Measurements from ENCODE around the gene INSYN2B.

Gene INSYN2B

DNA sequence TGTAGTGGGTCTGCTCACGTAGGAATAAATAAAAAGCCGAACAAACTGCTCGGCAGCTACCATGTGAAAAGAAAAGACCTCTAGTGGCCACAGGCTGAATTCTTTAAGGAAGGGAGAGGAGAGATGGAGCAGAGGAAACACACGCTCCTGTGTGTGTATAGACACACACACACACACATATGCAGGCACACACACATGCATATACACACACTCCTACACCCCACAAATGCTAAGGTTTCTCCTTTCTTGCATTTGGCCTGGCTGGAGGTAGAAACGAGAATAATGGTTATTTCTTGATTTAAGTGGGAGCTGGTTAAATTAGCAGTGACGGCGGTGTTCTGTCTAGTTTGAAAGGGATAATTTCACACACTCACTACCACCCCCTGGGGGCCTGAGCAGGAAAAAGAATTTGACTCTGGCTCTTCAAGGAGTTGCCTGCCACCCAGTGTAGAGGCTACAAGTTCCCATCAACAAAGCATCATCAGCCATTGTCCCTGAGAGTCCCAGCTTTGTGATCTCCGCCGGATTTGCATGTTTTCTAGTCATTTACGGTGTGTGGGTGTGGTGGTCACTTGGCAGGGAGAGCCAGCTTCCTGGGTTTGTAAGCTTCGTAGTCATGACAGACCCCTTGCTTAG, at the start of gene INSYN2B:
TSS of gene INSYN2B (minus strand) at position 78 of the 636 bp plus-strand sequence. CDS start 96,597 bp downstream, outside the sequence.
- DNase-seq (ENCODE audit: low read depth) = peak; percentile 56
- H3K4me3 ChIP-seq (ENCODE audit: low read depth, low read length) = peak within 1 kb of the TSS; percentile 61

DNA sequence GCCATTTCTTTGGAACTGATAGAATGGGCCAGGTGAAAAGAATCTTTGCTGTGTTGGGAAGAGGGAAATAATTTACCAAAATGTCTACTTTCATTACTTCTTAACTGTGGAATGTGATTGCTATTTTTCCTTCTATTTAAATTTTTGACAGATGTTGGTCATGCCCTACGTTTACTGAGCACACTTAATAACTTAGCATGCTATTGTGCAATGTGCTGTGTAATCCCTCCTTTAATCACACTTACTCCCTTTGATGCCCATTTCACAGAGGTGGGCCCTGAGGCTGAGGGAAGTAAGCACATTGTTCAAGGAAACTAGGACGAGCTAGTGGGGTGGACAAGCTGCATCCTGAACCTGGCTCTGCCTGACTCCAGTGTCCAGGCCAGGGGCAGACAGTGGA, 47.8 kb upstream of the INSYN2B start:
- no peak for DNase-seq (ENCODE audit: low read depth)
- H3K4me3 ChIP-seq (ENCODE audit: low read depth, low read length) = no peak overlapping the region

DNA sequence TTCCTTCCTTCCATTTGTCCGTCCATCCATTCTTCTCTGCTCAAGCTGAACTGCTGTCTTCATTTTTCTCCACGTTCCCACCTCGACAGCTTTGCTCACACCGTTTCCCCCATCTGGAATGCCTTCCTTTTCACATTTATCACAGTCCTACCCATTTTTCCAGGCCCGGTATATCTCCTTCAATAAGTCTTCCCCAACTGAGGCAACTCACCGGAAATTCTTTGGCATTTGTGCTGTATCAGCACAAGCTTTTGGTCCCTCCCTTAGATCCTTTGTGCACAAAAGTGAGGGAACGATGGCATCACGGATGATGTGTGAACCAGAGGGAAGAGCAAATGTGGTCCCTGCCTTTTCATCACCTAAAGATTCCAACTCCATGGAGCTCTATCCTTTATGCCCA, 45.6 kb upstream of the INSYN2B start:
- no peak for DNase-seq (ENCODE audit: low read depth)
- no peak overlapping the region for H3K4me3 ChIP-seq (ENCODE audit: low read depth, low read length)

DNA sequence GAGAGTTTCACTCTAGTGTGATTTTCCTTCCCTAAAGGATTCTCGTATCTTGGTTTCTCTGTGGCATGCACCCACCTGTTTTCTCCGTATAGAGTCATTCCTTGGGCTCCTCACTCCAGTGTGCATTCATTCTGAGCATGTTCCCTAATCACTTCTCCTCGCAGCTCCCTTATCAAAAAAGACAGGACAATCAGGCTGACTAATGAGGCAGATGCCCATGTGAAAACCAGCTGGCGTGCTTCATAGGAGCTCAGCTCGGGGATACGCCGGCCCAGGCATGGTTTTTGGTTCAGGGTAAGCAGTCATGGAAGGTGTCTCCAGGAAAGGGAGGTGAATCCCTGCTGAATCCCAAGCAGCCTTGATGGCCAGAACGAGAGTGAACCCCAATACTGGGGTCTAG, 41.2 kb upstream of the INSYN2B start:
- H3K4me3 ChIP-seq (ENCODE audit: low read depth, low read length) = no peak overlapping the region
- no peak for DNase-seq (ENCODE audit: low read depth)

DNA sequence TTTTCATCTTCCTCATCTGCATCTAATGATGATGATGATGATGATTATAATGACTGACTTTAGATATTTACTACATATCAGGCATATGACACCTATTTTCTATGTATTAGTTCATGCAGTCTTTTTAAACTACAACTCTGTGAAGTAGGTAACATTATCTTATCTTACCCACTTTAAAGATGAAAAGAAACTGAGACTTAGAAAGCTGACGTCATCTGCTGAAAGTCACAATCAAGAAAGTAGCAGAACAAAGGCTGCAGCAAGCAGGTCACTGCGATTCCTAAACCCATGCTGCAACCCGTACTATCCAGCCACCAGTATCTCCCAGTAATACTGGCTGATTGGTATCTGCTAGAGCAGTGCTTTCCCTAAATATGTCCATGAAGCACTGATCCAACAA, 40.1 kb upstream of the INSYN2B start:
- H3K4me3 ChIP-seq (ENCODE audit: low read depth, low read length) = no peak overlapping the region
- DNase-seq (ENCODE audit: low read depth) = no peak

DNA sequence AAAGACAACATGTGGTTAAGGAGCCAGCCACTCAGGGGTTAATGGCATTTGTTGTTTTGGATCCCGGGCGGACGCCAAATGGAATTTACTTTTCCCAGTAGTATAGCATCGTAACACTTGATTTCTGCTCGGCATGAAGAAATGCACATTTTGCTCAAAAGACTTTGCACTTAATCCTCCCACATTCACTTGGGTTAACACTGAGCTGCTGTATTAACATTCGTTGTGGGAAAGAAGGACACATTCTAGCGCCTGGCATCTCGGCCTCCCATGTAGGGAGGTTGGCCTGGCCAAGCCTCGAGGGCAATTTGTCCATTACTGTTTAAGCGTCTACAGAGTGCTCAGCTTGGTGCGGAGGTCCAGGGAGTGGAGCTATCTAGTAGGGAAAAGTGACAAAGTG, 32.3 kb upstream of the INSYN2B start:
- DNase-seq (ENCODE audit: low read depth) = no peak
- H3K4me3 ChIP-seq (ENCODE audit: low read depth, low read length) = no peak overlapping the region

DNA sequence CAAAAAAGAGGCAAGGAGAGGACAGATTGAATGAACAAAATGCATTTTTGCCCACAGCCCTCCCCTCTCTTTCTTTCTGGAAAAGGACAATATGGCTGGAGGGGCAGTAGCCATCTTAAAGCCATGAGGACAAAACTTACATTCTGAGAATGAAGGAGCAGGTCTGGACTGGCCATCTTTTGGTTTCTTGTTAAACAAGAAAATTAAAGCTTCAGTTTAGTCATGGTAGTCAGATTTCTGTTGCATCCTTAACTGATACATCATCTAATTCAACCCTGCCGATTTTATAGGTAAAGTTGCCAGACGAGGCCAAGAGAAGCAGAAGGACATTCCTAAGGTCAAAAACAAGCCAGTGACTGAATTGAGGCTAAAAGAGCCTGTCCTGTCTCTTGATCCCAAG, 31.5 kb upstream of the INSYN2B start:
- no peak for DNase-seq (ENCODE audit: low read depth)
- H3K4me3 ChIP-seq (ENCODE audit: low read depth, low read length) = no peak overlapping the region

DNA sequence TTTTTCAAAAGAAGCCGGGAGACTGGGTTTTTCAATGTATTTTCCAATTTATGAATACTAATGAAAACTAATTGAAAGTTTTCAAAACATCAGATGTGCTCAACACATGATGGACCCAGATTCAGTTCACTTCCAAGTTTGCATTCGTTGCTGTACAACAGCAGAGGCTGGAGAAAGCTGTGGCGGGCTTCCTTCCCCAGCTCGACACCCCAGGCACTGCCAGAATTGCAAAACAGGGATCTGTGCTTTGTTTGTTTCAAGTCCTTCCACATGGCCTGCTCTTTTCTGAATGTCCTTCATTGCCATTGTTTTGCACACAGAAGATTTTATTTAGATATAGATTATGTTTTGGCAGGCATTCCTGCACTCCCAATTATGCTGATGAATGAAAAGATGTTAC, 30.3 kb upstream of the INSYN2B start:
- H3K4me3 ChIP-seq (ENCODE audit: low read depth, low read length) = no peak overlapping the region
- no peak for DNase-seq (ENCODE audit: low read depth)

DNA sequence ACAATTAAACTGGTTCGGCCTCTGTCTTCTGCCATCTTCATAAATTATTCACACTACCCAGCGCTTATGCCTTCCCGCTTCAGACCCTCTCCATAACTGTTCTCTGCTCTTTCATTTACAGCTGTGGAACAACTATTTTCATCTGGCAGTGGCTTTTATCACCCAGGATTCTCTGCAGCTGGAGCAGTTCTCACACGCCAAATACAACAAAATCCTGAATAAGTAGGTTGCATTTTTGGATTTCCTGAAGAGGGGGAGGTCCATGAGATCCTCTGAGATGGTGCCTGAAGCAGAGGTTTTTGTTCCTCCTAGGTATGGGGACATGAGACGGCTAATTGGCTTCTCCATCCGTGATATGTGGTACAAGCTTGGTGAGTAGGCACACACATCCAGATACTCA, 28.1 kb upstream of the INSYN2B start:
- H3K4me3 ChIP-seq (ENCODE audit: low read depth, low read length) = no peak overlapping the region
- no peak for DNase-seq (ENCODE audit: low read depth)

DNA sequence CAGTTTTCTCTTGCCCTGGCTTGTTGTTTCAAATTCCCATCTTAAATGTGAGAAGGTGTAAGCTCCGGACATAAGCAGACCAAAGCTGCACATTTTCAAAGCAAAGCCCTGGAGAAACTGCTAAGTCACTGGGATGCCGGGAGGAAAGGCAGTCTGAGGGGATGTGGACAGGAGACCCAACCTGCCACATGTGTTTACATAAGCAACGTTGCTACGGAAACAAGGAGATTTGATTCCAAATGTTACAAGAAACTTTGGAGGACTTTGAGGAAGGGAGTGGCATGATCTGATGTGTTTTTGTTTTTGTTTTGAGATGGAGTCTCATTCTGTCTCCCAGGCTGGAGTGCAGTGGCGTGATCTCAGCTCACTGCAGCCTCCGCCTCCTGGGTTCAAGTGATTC, 25.7 kb upstream of the INSYN2B start:
- no peak for DNase-seq (ENCODE audit: low read depth)

DNA sequence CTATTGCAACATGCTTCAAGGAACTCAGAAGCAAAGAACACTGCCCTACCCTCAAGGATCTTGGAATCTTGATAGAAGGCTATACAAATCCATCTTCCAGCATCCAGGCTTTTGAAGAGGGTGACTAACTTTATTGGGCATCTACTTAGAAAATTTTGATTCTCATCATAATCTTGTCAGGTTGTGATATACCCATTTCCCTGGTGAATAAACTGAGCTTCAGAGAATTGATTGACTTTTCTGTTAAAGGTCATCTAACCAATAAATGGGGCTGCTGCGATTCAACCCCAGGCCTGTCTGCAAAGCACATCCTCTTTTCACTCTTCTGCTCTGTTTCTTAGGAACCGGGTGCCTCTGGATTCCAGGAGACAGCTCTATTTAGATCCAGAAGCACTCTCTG, 19.9 kb upstream of the INSYN2B start:
- no peak overlapping the region for H3K4me3 ChIP-seq (ENCODE audit: low read depth, low read length)
- no peak for DNase-seq (ENCODE audit: low read depth)

More for the DNA sequence above, 25.7 kb upstream of the INSYN2B start:
- no peak overlapping the region for H3K4me3 ChIP-seq (ENCODE audit: low read depth, low read length)

DNA sequence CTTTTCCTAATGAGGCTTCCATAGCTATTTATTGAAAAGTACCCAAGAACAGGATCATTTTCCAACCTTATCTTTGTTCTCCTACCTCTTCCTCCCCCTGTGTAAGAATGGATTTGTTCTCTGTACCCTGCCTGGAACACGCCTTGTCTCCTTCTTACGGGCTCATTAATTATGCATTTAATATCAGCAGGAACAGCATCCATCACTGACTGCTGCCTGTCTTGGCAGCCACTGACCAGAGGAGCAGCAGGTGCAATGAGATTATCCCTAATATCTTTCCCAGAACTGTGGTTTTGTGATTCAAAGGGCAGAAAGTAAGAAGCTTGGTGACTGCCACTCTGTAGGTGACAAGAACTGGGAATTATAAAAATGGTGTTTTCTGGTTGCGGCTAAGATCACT, 19.3 kb upstream of the INSYN2B start:
- no peak overlapping the region for H3K4me3 ChIP-seq (ENCODE audit: low read depth, low read length)
- DNase-seq (ENCODE audit: low read depth) = no peak

DNA sequence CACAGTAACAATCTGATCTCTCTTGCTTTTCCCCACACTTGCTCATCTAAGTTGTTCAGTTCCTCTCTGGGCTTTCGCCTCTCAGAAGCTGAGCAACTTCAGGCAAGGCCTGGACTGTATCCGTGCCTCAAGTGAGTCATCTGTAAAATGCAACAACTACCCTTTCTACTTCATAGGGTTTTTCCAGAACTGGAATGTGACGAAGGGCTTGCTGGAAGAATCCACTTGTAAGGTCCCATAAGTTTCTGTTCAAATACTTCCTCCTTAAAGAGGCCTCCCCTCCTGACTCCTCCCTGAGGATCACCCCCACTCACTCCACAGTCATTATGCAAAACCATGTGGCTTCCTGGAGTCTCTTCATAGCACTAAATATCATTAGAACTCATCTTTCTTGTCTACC, 17.5 kb upstream of the INSYN2B start:
- H3K4me3 ChIP-seq (ENCODE audit: low read depth, low read length) = no peak overlapping the region
- no peak for DNase-seq (ENCODE audit: low read depth)

DNA sequence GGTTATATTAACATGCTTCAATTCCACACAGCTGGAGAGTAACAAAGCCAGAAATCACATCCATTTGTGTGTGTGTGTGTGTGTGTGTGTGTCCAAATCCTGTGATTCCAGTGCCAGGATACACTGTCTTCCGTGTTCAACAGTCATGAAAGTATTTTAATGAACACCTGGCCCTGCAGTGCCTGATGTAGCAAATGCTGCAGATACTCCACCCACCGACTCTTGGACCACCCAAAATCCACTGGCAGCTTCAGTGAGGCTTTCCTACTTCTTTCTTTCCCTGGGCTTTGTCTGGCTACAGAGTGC, 13.1 kb upstream of the INSYN2B start:
- no peak for DNase-seq (ENCODE audit: low read depth)
- H3K4me3 ChIP-seq (ENCODE audit: low read depth, low read length) = no peak overlapping the region

DNA sequence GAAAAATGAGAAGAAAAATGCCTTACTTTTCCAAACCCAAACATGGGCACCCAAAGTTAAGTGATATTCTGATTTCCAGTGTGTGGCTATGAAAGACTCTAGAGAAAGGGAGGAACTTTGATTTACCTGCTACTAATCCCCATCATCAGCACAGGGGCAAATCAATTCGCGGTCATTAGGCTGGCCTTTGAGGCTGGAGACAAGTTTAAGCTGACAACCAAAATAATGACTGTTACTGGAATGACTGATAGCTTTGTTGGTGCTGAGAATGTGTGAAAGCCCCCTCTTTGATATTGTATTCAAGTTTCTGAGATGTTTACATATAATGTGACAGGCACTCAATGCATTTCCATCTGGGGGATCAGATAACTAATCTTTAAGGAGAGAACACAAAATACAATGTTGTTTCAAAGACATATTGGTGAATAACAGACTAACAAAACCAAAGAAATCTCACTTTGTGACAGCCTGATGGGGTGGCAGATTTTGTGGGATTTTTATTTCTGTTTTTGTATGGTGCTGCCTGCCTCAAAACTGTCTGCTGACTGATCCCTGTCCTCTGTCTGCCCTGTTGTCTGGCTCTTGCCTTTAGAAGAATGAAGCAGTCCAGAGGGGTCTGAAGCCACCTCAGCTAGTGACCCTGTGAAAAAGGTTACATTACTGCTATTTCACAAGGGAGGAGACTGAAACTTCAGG, 12.6 kb upstream of the INSYN2B start:
- DNase-seq (ENCODE audit: low read depth) = no peak

DNA sequence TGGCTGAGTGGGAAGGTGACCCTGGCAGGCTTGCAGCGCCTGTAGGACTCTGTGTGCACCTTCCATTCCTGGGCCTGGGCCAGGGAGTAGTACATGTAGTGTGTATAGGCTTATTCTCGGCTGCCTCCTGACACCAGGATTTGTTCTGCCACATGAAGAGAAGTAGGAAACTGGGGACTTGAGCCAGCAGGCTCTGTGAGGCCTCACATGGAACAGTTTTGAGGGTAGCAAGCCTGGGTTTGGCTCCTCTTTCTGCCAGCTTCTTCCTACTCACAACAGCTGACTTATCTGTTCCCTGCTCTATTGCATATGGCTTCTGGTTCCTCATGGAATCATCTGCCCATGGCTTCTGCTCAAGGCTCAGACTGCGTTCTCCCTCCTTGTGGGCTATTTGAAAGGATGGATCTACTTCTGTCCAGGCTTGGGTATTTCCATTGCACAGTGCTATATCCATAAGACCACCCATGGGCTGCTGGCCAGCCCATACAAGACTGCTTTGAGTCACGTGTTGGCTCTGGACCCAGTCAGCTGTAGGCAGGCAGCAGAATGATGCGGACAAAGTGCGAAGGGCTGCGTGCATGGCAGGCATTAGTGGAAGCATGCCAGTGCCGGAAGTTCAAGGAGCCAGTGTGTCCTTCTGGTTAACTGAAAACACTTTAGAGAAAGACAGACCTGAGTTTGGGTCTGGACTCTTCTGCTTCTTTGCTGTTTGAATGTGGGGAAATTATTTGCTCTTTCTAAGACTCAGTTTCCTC, 11.0 kb upstream of the INSYN2B start:
- no peak for DNase-seq (ENCODE audit: low read depth)
- no peak overlapping the region for H3K4me3 ChIP-seq (ENCODE audit: low read depth, low read length)

More for the DNA sequence above, 12.6 kb upstream of the INSYN2B start:
- H3K4me3 ChIP-seq (ENCODE audit: low read depth, low read length) = no peak overlapping the region

DNA sequence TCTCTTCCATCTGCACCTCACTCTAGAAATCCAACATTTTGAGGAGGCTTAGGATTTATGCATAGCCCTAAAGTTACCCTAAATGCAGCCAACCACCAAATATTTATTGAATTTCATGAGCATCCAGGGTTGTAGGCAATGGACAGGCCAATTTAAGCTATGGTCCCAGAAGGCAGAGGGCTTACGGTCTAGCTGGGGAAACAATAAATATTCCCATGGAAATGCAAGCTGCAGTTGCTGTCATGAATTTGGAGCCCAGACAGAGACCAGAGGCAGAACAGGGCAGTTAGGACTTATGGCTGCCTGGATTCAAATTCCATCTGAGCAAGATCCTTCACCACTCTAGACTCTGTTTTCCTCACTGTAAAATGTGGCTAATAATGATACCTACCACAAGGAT, 9.1 kb upstream of the INSYN2B start:
- DNase-seq (ENCODE audit: low read depth) = no peak
- no peak overlapping the region for H3K4me3 ChIP-seq (ENCODE audit: low read depth, low read length)

DNA sequence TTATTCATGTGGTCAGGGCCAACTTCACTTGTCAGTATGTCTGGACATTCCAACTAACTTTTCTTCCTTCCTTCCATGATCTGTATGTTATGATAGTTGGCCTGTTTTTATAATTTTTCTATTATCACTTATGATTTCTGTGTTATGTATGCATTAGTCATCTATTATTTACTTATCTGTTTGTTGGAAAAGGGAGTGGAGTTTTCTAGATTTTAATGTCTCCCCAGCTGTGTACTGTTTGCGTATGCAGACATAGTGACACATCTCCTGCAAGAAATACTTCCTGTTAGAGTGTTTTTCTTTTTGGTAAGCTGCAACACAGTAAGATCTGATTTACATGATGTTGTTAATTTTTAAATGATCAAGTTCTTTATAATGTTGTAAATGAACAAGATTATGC, 8.7 kb upstream of the INSYN2B start:
- no peak for DNase-seq (ENCODE audit: low read depth)
- H3K4me3 ChIP-seq (ENCODE audit: low read depth, low read length) = no peak overlapping the region

DNA sequence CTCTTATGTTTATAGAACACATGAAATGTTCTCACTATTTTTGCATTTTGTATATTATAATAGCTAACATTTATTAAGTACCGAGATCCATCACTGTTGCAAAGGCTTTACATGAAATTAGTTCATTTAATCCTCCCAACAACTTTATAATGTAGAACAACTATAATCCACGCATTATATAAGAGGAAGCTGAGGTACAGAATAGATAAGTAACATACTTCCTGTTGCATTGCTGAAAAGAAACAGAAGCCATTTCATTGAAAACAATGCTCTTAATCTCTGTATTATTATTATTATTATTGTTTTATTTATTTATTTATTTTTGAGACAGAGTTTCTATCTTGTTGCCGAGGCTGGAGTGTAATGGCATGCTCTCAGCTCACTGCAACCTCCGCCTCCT, 7.9 kb upstream of the INSYN2B start:
- DNase-seq (ENCODE audit: low read depth) = no peak
- no peak overlapping the region for H3K4me3 ChIP-seq (ENCODE audit: low read depth, low read length)

DNA sequence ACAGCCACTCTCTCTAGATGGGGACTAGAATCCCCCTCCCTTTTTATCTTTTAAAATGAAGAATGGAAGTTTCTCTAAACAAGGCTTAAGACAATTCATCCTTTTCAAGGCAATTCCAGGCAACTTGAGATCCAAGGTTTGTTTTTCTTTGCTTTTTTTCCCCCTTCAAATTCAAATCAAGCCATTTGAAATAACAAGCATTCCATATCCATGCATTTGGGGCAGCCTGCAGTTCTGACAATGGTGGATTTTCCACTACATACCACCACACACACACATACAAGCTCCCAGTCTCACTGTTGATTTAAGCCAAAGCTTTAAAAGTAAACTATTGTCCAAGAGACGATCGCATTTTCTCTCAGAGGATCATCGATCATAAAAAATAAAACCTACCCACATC, 424 bp downstream of the INSYN2B start:
- peak overlapping the region; percentile 61 for H3K4me3 ChIP-seq (ENCODE audit: low read depth, low read length)
- no peak for DNase-seq (ENCODE audit: low read depth)

DNA sequence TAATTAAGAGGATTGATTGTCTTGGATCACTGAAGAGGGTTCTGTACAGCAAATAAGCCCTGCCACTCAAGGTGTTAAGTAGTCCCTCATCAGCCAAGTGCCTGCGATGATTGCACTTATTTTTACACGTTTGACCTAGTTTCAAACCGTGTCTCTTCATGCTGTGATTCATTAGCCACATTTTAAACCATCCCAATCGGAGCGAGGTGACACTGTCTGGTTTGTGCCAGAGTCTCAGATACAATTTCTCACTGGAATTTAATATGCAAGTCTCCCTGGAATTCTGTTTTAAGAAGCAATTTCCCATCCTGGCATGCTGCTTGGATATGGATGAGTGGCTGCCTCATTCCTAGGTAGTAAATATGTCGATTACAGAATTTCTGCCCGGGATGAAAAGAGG, 1.6 kb downstream of the INSYN2B start:
- peak overlapping the region; percentile 61 for H3K4me3 ChIP-seq (ENCODE audit: low read depth, low read length)
- no peak for DNase-seq (ENCODE audit: low read depth)
